OCI-LY3 (cell line): ENCODE measurements around the gene BEST1.

ENCODE experiments used
- CTCF ChIP-seq: fragments of 200-600, 300-600 bp; sonication (generic); IDR thresholded peaks from 2 replicates; pipeline ENCODE4 v1.5.1; 2014; ENCODE audit warnings: antibody characterized with exemption, low read length, low read depth
- EZH2phosphoT487 ChIP-seq: fragments of 200-600 bp; shearing (Covaris generic); IDR thresholded peaks from 2 replicates; pipeline ENCODE4 v1.6.1; 2018; ENCODE audit warnings: antibody characterized with exemption, mixed run types, low read depth

GRCh38 chr11:61975638-61976419 is 25.7 kb downstream of the BEST1 start:
- TF ChIP-seq CTCF (no peak), EZH2phosphoT487 (no peak)
